ENCODE data around the gene PSMA4.

The PSMA4 gene

GRCh38 chr15:78599189-78599588 is 58.9 kb downstream of the PSMA4 start:
- Histone ChIP-seq H3K9ac (ENCODE audit: low read length) (no peak overlapping the region), H3K9me3 (ENCODE audit: control insufficient read depth, low read length) (no peaks in the 10 kb centered on the region), H3K4me3 (ENCODE audit: low read length) (no peak overlapping the region), H3K27me3 (ENCODE audit: control insufficient read depth, insufficient read depth, low read length) (no peaks in the 10 kb centered on the region), H3K36me3 (ENCODE audit: control insufficient read depth, insufficient read depth, low read length) (no peaks in the 10 kb centered on the region), H3K4me1 (ENCODE audit: control insufficient read depth, insufficient read depth, low read length) (no peaks in the 10 kb centered on the region)

All from mucosa of stomach (tissue), 1 donor.